CD8-positive, alpha-beta memory T cell (primary cell): ENCODE data around the gene OSBPL3. TPM values are rescaled to one million over a fixed set of nuclear protein-coding genes. Genes with fewer than 3 reads are reported as not detected.

Source experiments
- CTCF ChIA-PET: fragments of 350-600 bp; sonication (Branson Sonifier 250); formaldehyde crosslinking; loops from one replicate; lab custom pipeline; 2021; ENCODE audit warnings: antibody characterized with exemption; lab: Charles Lee
- POLR2A ChIA-PET: fragments of 350-600 bp; sonication (Branson Sonifier 250); formaldehyde crosslinking; loops from one replicate; lab custom pipeline; 2021; ENCODE audit warnings: antibody characterized with exemption; lab: Charles Lee
- DNase-seq, 5 donors: peaks; one replicate each; pipeline versions ENCODE4 v3.0.0 to v3.0.0-alpha.2; 2020 to 2022; ENCODE audit warnings: mixed read lengths in 1 of 5
- H3K27ac ChIP-seq: one replicate; pipeline ENCODE4 v1.7.0; 2013; ENCODE audit warnings: low read depth, mild to moderate bottlenecking, low read length, moderate library complexity
- H3K27me3 ChIP-seq: 2 replicates; pipeline ENCODE4 v1.7.0; 2013; ENCODE audit warnings: low read length, mild to moderate bottlenecking; ENCODE audit not compliant: insufficient read depth, poor library complexity, severe bottlenecking
- H3K36me3 ChIP-seq: 2 replicates; pipeline ENCODE4 v1.7.0; 2013; ENCODE audit warnings: mild to moderate bottlenecking, low read length, moderate library complexity; ENCODE audit not compliant: insufficient read depth
- H3K4me1 ChIP-seq: 2 replicates; pipeline ENCODE4 v1.7.0; 2013; ENCODE audit warnings: mild to moderate bottlenecking, low read length, moderate library complexity; ENCODE audit not compliant: insufficient read depth
- H3K4me3 ChIP-seq: 2 replicates; pipeline ENCODE4 v1.7.0; 2013; ENCODE audit warnings: mild to moderate bottlenecking, low read length
- H3K9me3 ChIP-seq: 2 replicates; pipeline ENCODE4 v1.7.0; 2013; ENCODE audit warnings: mild to moderate bottlenecking, low read length
- H3K27ac Mint-ChIP-seq, 8 donors: one replicate each; pipeline ENCODE4 v1.8.0; 2020 to 2021; ENCODE audit warnings: mixed read lengths in 8 of 8, mild to moderate bottlenecking in 6 of 8, inconsistent platforms in 3 of 8, moderate library complexity in 3 of 8
- H3K27me3 Mint-ChIP-seq, 2 donors: one replicate each; pipeline ENCODE4 v1.8.0; 2020 to 2021; ENCODE audit warnings: mixed read lengths in 2 of 2, mild to moderate bottlenecking in 1 of 2, moderate library complexity in 1 of 2
- H3K36me3 Mint-ChIP-seq, 3 donors: one replicate each; pipeline ENCODE4 v1.8.0; 2020 to 2021; ENCODE audit warnings: mixed read lengths in 3 of 3, inconsistent platforms in 1 of 3, mild to moderate bottlenecking in 1 of 3
- H3K4me1 Mint-ChIP-seq, 3 donors: one replicate each; pipeline ENCODE4 v1.8.0; 2020 to 2021; ENCODE audit warnings: mixed read lengths in 3 of 3, inconsistent platforms in 1 of 3, mild to moderate bottlenecking in 1 of 3
- H3K4me3 Mint-ChIP-seq, 7 donors: one replicate each; pipeline ENCODE4 v1.8.0; 2020 to 2021; ENCODE audit warnings: mixed read lengths in 7 of 7, mild to moderate bottlenecking in 6 of 7, moderate library complexity in 4 of 7, inconsistent platforms in 2 of 7
- H3K9me3 Mint-ChIP-seq, 5 donors: one replicate each; pipeline ENCODE4 v1.8.0; 2020 to 2022; ENCODE audit warnings: mixed read lengths in 5 of 5, mild to moderate bottlenecking in 3 of 5, moderate library complexity in 2 of 5, inconsistent platforms in 1 of 5
- polyA plus RNA-seq: library from polyadenylated mRNA; unstranded; fragments of 300-500 nt; fragmentation: Illumina TruSeq; gene quantifications from one replicate; pipeline ENCODE4 v1.2.3, GENCODE V29; 2021
- total RNA-seq, 2 experiments: library from RNA; stranded (reverse); gene quantifications; one replicate each; pipeline ENCODE4 v1.2.3, GENCODE V29; 2021

The OSBPL3 gene
- total and polyA plus RNA-seq, 3 experiments from 2014 or later, result 16.4 to 72.5 (median 71.7) TPM

DNA sequence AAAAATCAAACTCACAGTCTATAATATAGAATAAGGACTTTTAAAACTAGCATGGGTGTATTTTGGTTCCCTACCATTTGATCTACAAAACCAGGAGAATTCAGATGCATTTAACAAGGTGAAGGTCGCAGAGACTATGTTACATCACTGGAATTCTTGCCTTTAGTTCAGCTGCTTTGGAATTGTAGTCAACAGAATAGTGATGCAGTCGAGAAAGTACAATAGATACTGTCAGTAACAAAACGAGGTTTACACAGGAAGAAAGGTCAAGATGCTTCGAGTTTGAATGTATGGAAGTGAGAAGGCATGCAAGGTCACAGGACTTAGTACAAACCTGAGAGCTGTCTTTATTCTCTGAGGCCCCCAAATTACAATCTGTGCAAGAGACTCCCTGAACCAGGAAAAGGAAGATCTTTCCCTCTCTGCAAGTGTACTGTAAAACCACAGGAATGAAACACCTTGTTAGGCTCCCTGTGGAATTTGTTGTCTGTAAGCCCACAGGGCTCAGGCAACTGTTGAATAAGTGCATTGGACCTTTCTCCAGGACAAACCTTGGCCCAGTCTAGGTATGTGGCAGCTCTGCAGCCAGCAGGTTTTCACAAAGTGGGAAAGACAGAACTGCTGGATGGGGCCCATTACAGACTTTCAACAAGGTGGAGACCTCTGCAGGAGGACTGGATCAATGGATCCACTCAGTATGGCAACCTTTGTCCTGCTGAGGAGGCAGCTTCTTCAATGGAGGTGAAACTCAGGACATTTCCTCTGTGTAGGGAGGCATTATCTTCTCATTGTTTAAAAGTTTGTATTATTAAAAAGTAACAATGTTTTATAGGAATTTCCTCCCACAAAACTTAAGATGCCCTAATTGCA, 121.6 kb downstream of the OSBPL3 start:
- ChIA-PET CTCF (interaction anchor here (0.9 kb wide), 1 partner anchor 46 kb away, joined by 3 read pairs; no protein-coding TSS in a partner anchor), POLR2A (no interaction called here)
- Mint-ChIP-seq H3K27me3 (no peaks in the 10 kb centered on the region), H3K4me1 (peaks cover 6 to 21% (median 19%) of the 10 kb centered on the region in 3 donors), H3K27ac (no peak overlapping the region), H3K9me3 (no peaks in the 10 kb centered on the region), H3K4me3 (no peak overlapping the region), H3K36me3 (peaks cover 17 to 70% (median 27%) of the 10 kb centered on the region in 3 donors)
- no peak for DNase-seq
- no peaks in the 10 kb centered on the region for H3K4me1 ChIP-seq
- H3K9me3 ChIP-seq, result no peaks in the 10 kb centered on the region
- H3K36me3 ChIP-seq, result peaks cover 14% of the 10 kb centered on the region
- no peak overlapping the region for H3K27ac ChIP-seq
- H3K4me3 ChIP-seq, result no peak overlapping the region
- H3K27me3 ChIP-seq, result no peaks in the 10 kb centered on the region

DNA sequence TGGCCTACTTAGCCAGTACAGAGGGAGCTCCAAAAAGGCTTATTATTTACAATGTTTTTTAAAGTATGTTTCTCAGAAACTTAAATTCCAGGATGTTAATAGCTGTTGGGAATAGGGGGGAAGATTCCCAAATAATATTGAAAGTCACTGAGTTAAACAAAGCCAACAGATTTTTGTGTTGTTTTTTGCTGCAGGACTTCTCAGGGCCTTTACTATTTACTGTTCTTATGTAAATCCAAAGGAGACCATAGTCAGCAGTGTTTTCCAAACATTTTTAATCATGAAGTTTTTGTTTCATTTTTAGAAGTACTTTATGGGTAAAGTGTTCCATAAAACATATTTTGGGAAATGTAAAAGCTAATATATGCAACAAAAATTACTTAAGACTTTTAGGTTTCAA, 122.4 kb downstream of the OSBPL3 start:
- Histone ChIP-seq H3K4me1 (no peaks in the 10 kb centered on the region), H3K36me3 (peaks cover 7% of the 10 kb centered on the region), H3K4me3 (no peak overlapping the region), H3K9me3 (no peaks in the 10 kb centered on the region), H3K27me3 (no peaks in the 10 kb centered on the region), H3K27ac (no peak overlapping the region)
- H3K27me3 Mint-ChIP-seq, result no peaks in the 10 kb centered on the region
- ChIA-PET CTCF (interaction anchor here (0.9 to 1.1 kb wide), 2 partner anchors 37 to 46 kb away, joined by 3 to 4 read pairs; no protein-coding TSS in a partner anchor), POLR2A (no interaction called here)
- no peak overlapping the region for H3K27ac Mint-ChIP-seq
- peaks cover 10 to 69% (median 24%) of the 10 kb centered on the region in 3 donors for H3K36me3 Mint-ChIP-seq
- H3K4me3 Mint-ChIP-seq, result no peak overlapping the region
- DNase-seq, result no peak
- H3K4me1 Mint-ChIP-seq, result peaks cover 6 to 21% (median 19%) of the 10 kb centered on the region in 3 donors
- H3K9me3 Mint-ChIP-seq, result no peaks in the 10 kb centered on the region

DNA sequence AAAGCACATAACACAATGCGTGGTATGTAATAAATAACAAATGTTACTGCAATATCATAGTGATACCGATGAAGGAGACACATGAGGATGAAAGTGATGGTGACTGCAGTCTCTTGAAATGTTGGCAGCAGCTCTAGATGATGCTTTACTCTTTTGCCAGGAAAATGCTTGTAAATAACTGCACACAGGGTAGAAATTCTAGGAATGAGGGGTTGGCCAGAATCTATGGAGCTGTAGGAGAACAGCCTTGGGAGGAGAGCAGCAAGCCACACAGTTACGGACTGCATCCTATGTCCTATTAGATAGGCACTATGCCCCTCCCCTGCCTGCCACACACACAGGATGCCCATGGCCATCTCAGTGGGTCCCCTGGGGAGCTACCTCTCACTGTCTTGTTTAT, 125.1 kb downstream of the OSBPL3 start:
- Mint-ChIP-seq H3K4me1 (peaks cover 6 to 21% (median 17%) of the 10 kb centered on the region in 3 donors), H3K27me3 (no peaks in the 10 kb centered on the region), H3K36me3 (peaks cover 0 to 71% (median 11%) of the 10 kb centered on the region in 3 donors), H3K27ac (peak overlapping the region in 2 of 8 donors; percentile 45 to 69), H3K9me3 (no peaks in the 10 kb centered on the region), H3K4me3 (no peak overlapping the region)
- H3K9me3 ChIP-seq, result no peaks in the 10 kb centered on the region
- CTCF ChIA-PET, result interaction anchor here (1.0 to 1.5 kb wide), 2 partner anchors 34 to 124 kb away, joined by 5 to 6 read pairs; no protein-coding TSS in a partner anchor
- no peak for DNase-seq
- no peaks in the 10 kb centered on the region for H3K4me1 ChIP-seq
- H3K4me3 ChIP-seq, result no peak overlapping the region
- no peak overlapping the region for H3K27ac ChIP-seq
- H3K27me3 ChIP-seq, result no peaks in the 10 kb centered on the region
- H3K36me3 ChIP-seq, result no peaks in the 10 kb centered on the region
- POLR2A ChIA-PET, result no interaction called here

DNA sequence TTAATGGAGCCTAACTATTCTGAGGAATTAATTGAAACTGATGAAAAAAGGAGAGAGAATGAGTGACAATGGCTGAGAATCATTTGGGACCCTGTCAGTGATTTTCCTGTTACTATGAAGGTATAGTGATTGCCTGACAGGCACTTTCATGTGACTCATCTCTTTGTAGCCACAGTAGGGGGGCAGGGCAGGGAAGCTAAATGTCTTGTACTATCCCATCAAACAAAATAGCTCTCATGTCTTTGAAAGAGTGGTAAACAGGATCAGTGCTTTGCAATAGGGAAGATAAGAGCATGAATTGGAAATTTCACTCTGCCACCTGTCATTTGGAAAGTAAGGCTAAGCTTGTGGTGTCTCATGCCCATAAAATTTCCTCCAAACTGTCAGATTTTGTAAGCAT, 128.2 kb downstream of the OSBPL3 start:
- ChIA-PET POLR2A (no interaction called here), CTCF (interaction anchor here (0.9 to 1.7 kb wide), 3 partner anchors 11 to 39 kb away, joined by 3 to 4 read pairs (median 3); no protein-coding TSS in a partner anchor)
- H3K36me3 ChIP-seq, result no peaks in the 10 kb centered on the region
- H3K27ac ChIP-seq, result no peak overlapping the region
- H3K27me3 ChIP-seq, result no peaks in the 10 kb centered on the region
- no peaks in the 10 kb centered on the region for H3K9me3 ChIP-seq
- Mint-ChIP-seq H3K4me1 (peaks cover 0 to 16% (median 12%) of the 10 kb centered on the region in 3 donors), H3K27ac (peak overlapping the region in 1 of 8 donors; percentile 53), H3K36me3 (peaks cover 14 to 84% (median 16%) of the 10 kb centered on the region in 3 donors), H3K27me3 (no peaks in the 10 kb centered on the region), H3K9me3 (no peaks in the 10 kb centered on the region), H3K4me3 (no peak overlapping the region)
- H3K4me1 ChIP-seq, result no peaks in the 10 kb centered on the region
- no peak overlapping the region for H3K4me3 ChIP-seq
- no peak for DNase-seq

DNA sequence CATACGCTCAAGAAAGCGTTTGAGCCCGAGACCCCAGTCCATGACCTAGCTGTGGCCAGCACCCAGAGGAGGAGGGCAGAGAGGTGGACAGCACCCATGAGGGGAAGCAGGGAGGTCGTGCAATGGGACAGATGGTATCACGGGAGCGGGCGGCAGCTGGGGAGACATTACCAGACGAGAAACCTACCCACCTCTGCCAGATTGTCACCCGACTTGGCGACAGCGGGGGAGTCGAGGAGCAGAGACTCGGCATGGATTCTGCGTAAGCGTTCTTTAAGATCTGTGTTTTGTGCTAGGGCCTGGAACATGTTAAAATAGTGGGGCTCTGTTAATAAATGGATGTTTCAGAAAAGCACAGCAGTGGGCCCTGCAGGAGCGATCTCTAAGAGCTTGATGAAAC, 131.1 kb downstream of the OSBPL3 start:
- ChIA-PET POLR2A (no interaction called here), CTCF (no interaction called here)
- Histone ChIP-seq H3K27ac (no peak overlapping the region), H3K36me3 (no peaks in the 10 kb centered on the region), H3K4me1 (no peaks in the 10 kb centered on the region), H3K27me3 (no peaks in the 10 kb centered on the region), H3K4me3 (no peak overlapping the region), H3K9me3 (no peaks in the 10 kb centered on the region)
- H3K36me3 Mint-ChIP-seq, result peaks cover 14 to 63% (median 14%) of the 10 kb centered on the region in 3 donors
- no peak for DNase-seq
- no peak overlapping the region for H3K4me3 Mint-ChIP-seq
- peaks cover 0 to 2% (median 0%) of the 10 kb centered on the region in 3 donors for H3K4me1 Mint-ChIP-seq
- no peaks in the 10 kb centered on the region for H3K9me3 Mint-ChIP-seq
- H3K27ac Mint-ChIP-seq, result peak overlapping the region in 2 of 8 donors; percentile 4 to 71
- H3K27me3 Mint-ChIP-seq, result no peaks in the 10 kb centered on the region

DNA sequence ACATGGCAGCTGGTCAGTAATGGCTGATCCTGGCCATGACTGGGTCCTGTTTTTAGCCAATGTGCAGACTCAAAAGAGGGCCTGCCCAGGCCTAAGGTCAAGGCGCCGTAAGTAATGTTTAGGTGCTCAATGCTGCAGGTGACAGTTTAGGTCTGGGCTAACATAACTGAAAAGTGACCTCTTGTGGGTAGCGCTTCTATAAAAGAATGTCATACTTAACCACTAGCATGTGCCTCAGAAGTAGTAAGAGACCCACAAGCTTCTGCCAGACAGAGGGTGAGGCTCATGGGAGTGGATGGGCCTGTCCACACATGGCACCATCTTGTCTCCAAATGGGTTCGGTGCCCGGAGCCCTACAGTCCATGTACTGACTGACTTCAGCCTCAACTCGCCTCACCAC, 132.2 kb downstream of the OSBPL3 start:
- H3K36me3 Mint-ChIP-seq, result peaks cover 13 to 59% (median 14%) of the 10 kb centered on the region in 3 donors
- H3K9me3 Mint-ChIP-seq, result no peaks in the 10 kb centered on the region
- no peak overlapping the region for H3K27ac Mint-ChIP-seq
- no peaks in the 10 kb centered on the region for H3K4me1 ChIP-seq
- peaks cover 0 to under 1% (median 0%) of the 10 kb centered on the region in 3 donors for H3K4me1 Mint-ChIP-seq
- no peak overlapping the region for H3K27ac ChIP-seq
- no peak for DNase-seq
- no peaks in the 10 kb centered on the region for H3K27me3 ChIP-seq
- H3K4me3 Mint-ChIP-seq, result no peak overlapping the region
- no peak overlapping the region for H3K4me3 ChIP-seq
- no peaks in the 10 kb centered on the region for H3K27me3 Mint-ChIP-seq
- CTCF ChIA-PET, result no interaction called here
- no peaks in the 10 kb centered on the region for H3K36me3 ChIP-seq
- H3K9me3 ChIP-seq, result no peaks in the 10 kb centered on the region
- POLR2A ChIA-PET, result no interaction called here

DNA sequence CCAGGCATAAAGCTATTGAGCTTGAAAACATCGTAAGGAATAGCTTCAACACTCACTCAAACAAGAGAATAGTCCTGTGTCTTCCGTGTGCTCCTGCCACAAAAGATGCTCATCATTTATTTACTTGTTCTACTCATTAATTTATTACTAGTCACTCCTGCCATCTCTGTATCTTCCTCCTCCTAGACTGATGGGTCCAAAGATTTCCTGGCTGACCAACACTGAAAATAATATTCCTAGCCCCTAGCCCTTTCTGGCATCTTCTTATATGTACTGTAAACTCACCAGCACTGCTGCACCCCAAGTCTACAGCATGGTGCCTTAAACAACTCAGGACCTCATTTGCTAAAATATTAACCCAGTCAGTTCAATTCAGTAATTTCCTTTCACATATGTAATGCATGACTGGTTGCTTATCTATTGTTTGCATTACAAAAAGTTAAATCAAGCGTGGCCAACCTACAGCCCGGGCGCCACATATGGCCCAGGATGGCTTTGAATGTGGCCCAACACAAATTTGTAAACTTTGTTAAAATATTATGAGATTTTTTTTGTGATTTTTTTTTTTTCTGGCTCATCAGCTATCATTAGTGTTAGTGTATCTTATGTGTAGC, 136.1 kb downstream of the OSBPL3 start:
- H3K9me3 ChIP-seq, result no peaks in the 10 kb centered on the region
- Mint-ChIP-seq H3K4me1 (peaks cover 0 to 7% (median 3%) of the 10 kb centered on the region in 3 donors), H3K36me3 (peaks cover 10 to 51% (median 16%) of the 10 kb centered on the region in 3 donors), H3K4me3 (no peak overlapping the region), H3K27me3 (no peaks in the 10 kb centered on the region), H3K9me3 (no peaks in the 10 kb centered on the region), H3K27ac (peak overlapping the region in 5 of 8 donors; percentile 0 to 78 (median 7))
- H3K27me3 ChIP-seq, result no peaks in the 10 kb centered on the region
- no peaks in the 10 kb centered on the region for H3K4me1 ChIP-seq
- no peak for DNase-seq
- POLR2A ChIA-PET, result no interaction called here
- CTCF ChIA-PET, result no interaction called here
- no peaks in the 10 kb centered on the region for H3K36me3 ChIP-seq
- no peak overlapping the region for H3K4me3 ChIP-seq
- H3K27ac ChIP-seq, result no peak overlapping the region
